Muscle of arm (tissue), 12 donors: ENCODE measurements around the gene ADPRHL1. TPM values are rescaled to one million over a fixed set of nuclear protein-coding genes. Genes with fewer than 3 reads are reported as not detected.

Experiments
- DNase-seq: peaks from one replicate; pipeline ENCODE4 v3.0.0-alpha.2; 2013
- polyA plus RNA-seq, 12 donors: library from polyadenylated mRNA; unstranded; fragments of 120-200 nt; gene quantifications; one replicate each; pipeline ENCODE4 v1.2.1, GENCODE V29; 2013; ENCODE audit not compliant: insufficient read length in 12 of 12

Gene ADPRHL1
- polyA plus RNA-seq, 12 donors = 81.3 to 348 (median 219) TPM; not detected in 1

- no peak for DNase-seq
Observed at GRCh38 chr13:113351514-113352026, 101.7 kb downstream of the ADPRHL1 start.

DNA sequence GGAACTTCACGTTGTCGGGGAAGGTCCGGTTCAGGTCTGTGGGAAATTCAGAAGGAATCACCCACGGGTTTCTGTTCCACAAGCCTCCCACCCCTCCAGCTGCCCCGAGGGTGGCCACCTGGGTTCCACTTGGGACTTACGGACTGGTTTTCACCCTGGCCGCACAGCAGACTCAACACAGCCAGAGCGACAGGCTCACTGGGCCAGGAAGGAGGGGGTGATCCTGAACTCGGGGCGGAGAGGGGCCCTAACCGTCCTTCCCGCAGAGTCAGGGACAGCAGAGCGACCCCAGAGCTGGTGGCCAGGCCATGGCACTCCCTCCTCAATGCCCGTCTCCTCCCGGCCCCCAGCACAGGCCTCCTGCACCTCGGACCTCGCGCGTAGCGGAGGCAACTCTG lies 102.4 kb downstream of the ADPRHL1 start:
- no peak for DNase-seq

DNA sequence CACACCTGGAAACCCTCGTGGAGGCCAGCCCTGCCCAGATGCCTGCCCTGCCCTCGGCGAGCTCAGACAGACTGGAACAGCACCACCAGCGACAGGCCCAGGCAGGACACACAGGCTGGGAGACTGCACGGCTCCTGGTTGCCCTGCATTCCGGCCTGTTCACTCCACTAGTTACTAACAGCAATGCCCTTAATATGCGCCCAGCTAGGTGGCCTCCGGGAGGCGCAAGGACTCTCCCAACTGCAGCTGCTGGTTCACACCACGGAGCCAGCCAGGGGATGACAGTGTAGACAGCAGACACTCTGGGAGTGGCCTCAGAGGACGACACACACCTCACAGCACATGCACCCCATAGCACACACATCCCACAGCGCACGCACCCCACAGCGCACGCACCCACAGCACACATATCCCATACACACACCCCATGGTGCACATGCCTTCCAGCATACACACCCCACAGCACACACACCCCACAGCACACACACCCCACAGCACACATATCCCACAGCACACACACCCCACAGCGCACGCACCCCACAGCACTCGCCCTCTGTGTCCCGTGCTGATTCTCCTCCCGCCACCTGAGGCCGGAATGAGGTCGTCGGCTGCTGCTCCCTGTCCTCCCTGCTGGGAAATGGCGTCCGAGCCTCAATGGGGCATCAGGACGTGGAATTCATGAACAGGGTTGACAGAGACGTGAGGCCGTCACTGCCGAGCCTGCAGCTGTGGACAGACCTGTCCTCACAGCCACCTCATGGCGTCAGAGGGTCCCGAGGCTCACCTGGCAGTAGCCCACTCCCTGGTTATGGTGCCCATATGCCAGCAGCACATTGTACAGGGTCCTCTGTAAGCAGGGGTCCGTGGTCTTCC lies 103.0 kb downstream of the ADPRHL1 start:
- no peak for DNase-seq

Other genes starting within 250 kb of the ADPRHL1 start
- gene PCID2, start 244.8 kb downstream of the ADPRHL1 start, polyA plus RNA-seq = 10 to 100 TPM in 11 of 12 donors, not detected in 1; 31.7 to 59.8 (median 41.9) TPM
- gene CUL4A, start 243.9 kb downstream of the ADPRHL1 start, polyA plus RNA-seq = 10 to 100 TPM in 11 of 12 donors, not detected in 1; 44.0 to 82.7 (median 75.1) TPM
- 100 to 1,000 TPM in 2 of 12 donors, 10 to 100 TPM in 9, not detected in 1; 75.4 to 113 (median 88.4) TPM for gene LAMP1, start 156.2 kb downstream of the ADPRHL1 start, polyA plus RNA-seq
- gene GRTP1, start 89.4 kb downstream of the ADPRHL1 start, polyA plus RNA-seq = 10 to 100 TPM in 2 of 12 donors, 1 to 10 TPM in 9, not detected in 1; 1.3 to 12.1 (median 3.5) TPM
- 10 to 100 TPM in 10 of 12 donors, 1 to 10 TPM in 1, not detected in 1; 8.0 to 21.9 (median 15.7) TPM for gene DCUN1D2, start 37.2 kb upstream of the ADPRHL1 start, polyA plus RNA-seq
- 10 to 100 TPM in 11 of 12 donors, not detected in 1; 46.7 to 69.4 (median 59.0) TPM for gene TFDP1, start 131.3 kb upstream of the ADPRHL1 start, polyA plus RNA-seq
- under 1 TPM in 3 of 12 donors, not detected in 9; 0.10 to 0.13 (median 0.12) TPM for gene ATP4B, start 204.7 kb upstream of the ADPRHL1 start, polyA plus RNA-seq
- gene GRK1, start 213.7 kb upstream of the ADPRHL1 start, polyA plus RNA-seq = under 1 TPM in 9 of 12 donors, not detected in 3; 0.05 to 0.45 (median 0.22) TPM